ENCODE data around the gene OAT.

The OAT gene

DNA sequence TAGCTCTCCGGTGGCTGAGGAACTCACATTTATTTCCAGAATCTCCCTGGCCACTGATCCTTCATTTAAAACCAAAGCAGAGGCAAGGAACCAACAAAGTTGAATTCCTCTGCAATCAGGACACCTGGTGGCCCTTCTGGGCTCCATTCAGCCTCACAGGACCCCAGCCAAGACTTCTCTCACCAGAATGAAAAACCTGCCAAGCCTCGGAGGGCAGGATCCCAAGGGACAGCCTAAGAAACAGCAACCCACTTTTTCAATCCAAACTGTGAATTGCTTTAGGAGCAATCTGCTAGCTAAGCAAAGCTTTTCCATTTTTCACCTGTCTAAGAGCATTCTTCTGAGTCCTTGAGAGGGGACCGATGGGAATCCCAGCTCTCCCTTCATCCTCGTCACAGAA, 34.6 kb downstream of the OAT start:
- H3K4me2 ChIP-seq (ENCODE audit: low read depth, low read length, poor library complexity, severe bottlenecking): no peak overlapping the region
- no peaks in the 10 kb centered on the region for H3K9me3 ChIP-seq (ENCODE audit: insufficient read depth, low read depth, low read length)
- no peak overlapping the region for H3K4me3 ChIP-seq (ENCODE audit: low read length, poor library complexity, severe bottlenecking)
- no peaks in the 10 kb centered on the region for H4K20me1 ChIP-seq (ENCODE audit: insufficient read depth, low read length, poor library complexity, severe bottlenecking)
- H3K27me3 ChIP-seq (ENCODE audit: insufficient read depth, low read length, poor library complexity, severe bottlenecking): no peaks in the 10 kb centered on the region
- no peaks in the 10 kb centered on the region for H3K9me2 ChIP-seq (replicated peaks; ENCODE audit: low read depth, low read length)
- TF ChIP-seq, protein P1, sequence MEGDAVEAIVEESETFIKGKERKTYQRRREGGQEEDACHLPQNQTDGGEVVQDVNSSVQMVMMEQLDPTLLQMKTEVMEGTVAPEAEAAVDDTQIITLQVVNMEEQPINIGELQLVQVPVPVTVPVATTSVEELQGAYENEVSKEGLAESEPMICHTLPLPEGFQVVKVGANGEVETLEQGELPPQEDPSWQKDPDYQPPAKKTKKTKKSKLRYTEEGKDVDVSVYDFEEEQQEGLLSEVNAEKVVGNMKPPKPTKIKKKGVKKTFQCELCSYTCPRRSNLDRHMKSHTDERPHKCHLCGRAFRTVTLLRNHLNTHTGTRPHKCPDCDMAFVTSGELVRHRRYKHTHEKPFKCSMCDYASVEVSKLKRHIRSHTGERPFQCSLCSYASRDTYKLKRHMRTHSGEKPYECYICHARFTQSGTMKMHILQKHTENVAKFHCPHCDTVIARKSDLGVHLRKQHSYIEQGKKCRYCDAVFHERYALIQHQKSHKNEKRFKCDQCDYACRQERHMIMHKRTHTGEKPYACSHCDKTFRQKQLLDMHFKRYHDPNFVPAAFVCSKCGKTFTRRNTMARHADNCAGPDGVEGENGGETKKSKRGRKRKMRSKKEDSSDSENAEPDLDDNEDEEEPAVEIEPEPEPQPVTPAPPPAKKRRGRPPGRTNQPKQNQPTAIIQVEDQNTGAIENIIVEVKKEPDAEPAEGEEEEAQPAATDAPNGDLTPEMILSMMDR (conservative IDR thresholded peaks at IDR 0.05; ENCODE audit: low read length): no peak
- H3K36me3 ChIP-seq (ENCODE audit: insufficient read depth, low read length): no peaks in the 10 kb centered on the region
- H3K79me2 ChIP-seq (ENCODE audit: insufficient read depth, low read length): no peaks in the 10 kb centered on the region
- no peaks in the 10 kb centered on the region for H3K4me1 ChIP-seq (ENCODE audit: insufficient read depth, low read length, poor library complexity, severe bottlenecking)
- H3K9ac ChIP-seq (ENCODE audit: low read depth, low read length, poor library complexity, severe bottlenecking): no peak overlapping the region
- no peak overlapping the region for H2AFZ ChIP-seq (ENCODE audit: low read length)
- H3F3A ChIP-seq (ENCODE audit: low read depth): no peaks in the 10 kb centered on the region

DNA sequence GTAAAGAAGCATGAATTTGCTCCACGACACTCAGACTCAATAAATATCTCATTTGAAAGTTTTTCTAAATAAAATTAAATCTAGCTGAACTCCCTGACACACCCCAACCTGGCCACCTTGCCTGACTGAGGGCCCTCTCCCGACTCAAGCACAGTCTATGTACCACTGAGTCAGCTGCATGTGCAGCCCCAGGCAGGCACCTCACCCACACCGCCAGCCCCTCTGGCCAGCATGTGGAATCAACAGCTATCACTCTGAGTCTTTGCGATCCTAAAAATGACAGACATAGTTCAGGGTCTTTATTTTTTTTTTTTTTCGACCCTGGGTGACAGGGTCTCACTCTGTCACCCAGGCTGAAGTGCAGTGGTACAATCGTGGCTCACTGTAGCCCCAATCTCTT, 35.2 kb downstream of the OAT start:
- Histone ChIP-seq H3K9me3 (ENCODE audit: insufficient read depth, low read depth, low read length) (no peaks in the 10 kb centered on the region), H3K4me1 (ENCODE audit: insufficient read depth, low read length, poor library complexity, severe bottlenecking) (no peaks in the 10 kb centered on the region), H2AFZ (ENCODE audit: low read length) (no peak overlapping the region), H3K27me3 (ENCODE audit: insufficient read depth, low read length, poor library complexity, severe bottlenecking) (no peaks in the 10 kb centered on the region), H3K4me2 (ENCODE audit: low read depth, low read length, poor library complexity, severe bottlenecking) (no peak overlapping the region), H3F3A (ENCODE audit: low read depth) (no peaks in the 10 kb centered on the region), H3K79me2 (ENCODE audit: insufficient read depth, low read length) (no peaks in the 10 kb centered on the region), H3K9me2 (replicated peaks; ENCODE audit: low read depth, low read length) (no peaks in the 10 kb centered on the region), H3K4me3 (ENCODE audit: low read length, poor library complexity, severe bottlenecking) (no peak overlapping the region), H4K20me1 (ENCODE audit: insufficient read depth, low read length, poor library complexity, severe bottlenecking) (no peaks in the 10 kb centered on the region), H3K36me3 (ENCODE audit: insufficient read depth, low read length) (no peaks in the 10 kb centered on the region), H3K9ac (ENCODE audit: low read depth, low read length, poor library complexity, severe bottlenecking) (no peak overlapping the region)
- no peak for TF ChIP-seq EZH2phosphoT487 (IDR thresholded peaks at IDR 0.05; ENCODE audit: borderline replicate concordance)
- TF ChIP-seq, protein P1 (conservative IDR thresholded peaks at IDR 0.05; ENCODE audit: low read length): no peak

DNA sequence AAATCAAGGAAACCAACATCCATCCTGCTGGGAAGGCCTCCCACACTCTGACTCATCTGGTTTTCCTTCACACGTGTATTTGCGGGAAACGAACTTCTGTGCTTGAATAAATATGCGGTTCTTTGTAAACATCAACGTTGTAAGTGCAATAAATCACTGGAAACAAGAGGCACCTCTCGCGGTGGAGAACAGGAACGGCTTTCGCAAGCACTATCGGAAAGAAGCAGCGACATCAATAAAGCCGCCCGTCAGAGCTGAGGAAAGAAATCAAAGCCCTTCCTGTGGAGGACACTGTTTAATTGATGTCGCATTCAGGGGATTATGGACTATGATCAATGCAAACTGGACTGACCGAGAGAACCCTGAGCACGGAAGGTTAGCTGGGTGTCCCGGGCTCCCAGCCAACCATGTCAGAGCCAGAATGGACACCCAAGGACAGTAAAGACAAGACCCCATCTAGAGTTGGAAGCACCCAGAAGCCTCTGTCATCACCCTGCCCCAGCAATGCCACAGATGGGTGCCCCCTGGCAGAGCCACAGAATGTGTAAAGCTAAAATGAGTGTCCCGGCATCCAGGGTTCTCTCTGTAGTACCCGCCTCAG, 37.6 kb downstream of the OAT start:
- Histone ChIP-seq H3F3A (ENCODE audit: low read depth) (no peaks in the 10 kb centered on the region), H3K36me3 (ENCODE audit: insufficient read depth, low read length) (no peaks in the 10 kb centered on the region), H3K4me1 (ENCODE audit: insufficient read depth, low read length, poor library complexity, severe bottlenecking) (no peaks in the 10 kb centered on the region), H3K27me3 (ENCODE audit: insufficient read depth, low read length, poor library complexity, severe bottlenecking) (no peaks in the 10 kb centered on the region), H4K20me1 (ENCODE audit: insufficient read depth, low read length, poor library complexity, severe bottlenecking) (no peaks in the 10 kb centered on the region), H3K9ac (ENCODE audit: low read depth, low read length, poor library complexity, severe bottlenecking) (no peak overlapping the region), H3K9me2 (replicated peaks; ENCODE audit: low read depth, low read length) (no peaks in the 10 kb centered on the region), H2AFZ (ENCODE audit: low read length) (no peak overlapping the region), H3K9me3 (ENCODE audit: insufficient read depth, low read depth, low read length) (no peaks in the 10 kb centered on the region), H3K79me2 (ENCODE audit: insufficient read depth, low read length) (no peaks in the 10 kb centered on the region), H3K4me3 (ENCODE audit: low read length, poor library complexity, severe bottlenecking) (no peak overlapping the region), H3K4me2 (ENCODE audit: low read depth, low read length, poor library complexity, severe bottlenecking) (no peak overlapping the region)
- TF ChIP-seq, protein P1 (conservative IDR thresholded peaks at IDR 0.05; ENCODE audit: low read length): no peak

Measured in Loucy (cell line).